WERI-Rb-1 (cell line): ENCODE data around the gene CELSR3.

Source experiments
- DNase-seq: peaks from one replicate; pipeline ENCODE4 v3.0.0-alpha.2; 2020
- H3K27ac ChIP-seq: fragments of 250-450 bp; sonication (Bioruptor Pico); 2 replicates; pipeline ENCODE4 v1.5.1; 2020; ENCODE audit warnings: mild to moderate bottlenecking, moderate library complexity
- H3K27me3 ChIP-seq: fragments of 250-450 bp; sonication (Bioruptor Pico); 2 replicates; pipeline ENCODE4 v1.5.1; 2021; ENCODE audit warnings: mild to moderate bottlenecking, low read depth, moderate library complexity; ENCODE audit not compliant: insufficient read depth, severe bottlenecking
- H3K36me3 ChIP-seq: fragments of 250-450 bp; sonication (Bioruptor Pico); 2 replicates; pipeline ENCODE4 v1.5.1; 2020; ENCODE audit warnings: mild to moderate bottlenecking, moderate library complexity
- H3K4me3 ChIP-seq: 2 replicates; pipeline ENCODE4 v1.5.1; 2011; ENCODE audit warnings: low read depth, mild to moderate bottlenecking, control low read depth, low read length
- H3K9me3 ChIP-seq: fragments of 250-450 bp; sonication (Bioruptor Pico); 2 replicates; pipeline ENCODE4 v1.5.1; 2021; ENCODE audit warnings: mild to moderate bottlenecking, moderate library complexity; ENCODE audit not compliant: severe bottlenecking
- TF ChIP-seq, protein P1 (sequence below): IDR thresholded peaks from 2 replicates; pipeline ENCODE4 v1.5.1; 2011; ENCODE audit warnings: low read depth, mild to moderate bottlenecking, control low read depth, inconsistent platforms, low read length

CELSR3 gene

DNA sequence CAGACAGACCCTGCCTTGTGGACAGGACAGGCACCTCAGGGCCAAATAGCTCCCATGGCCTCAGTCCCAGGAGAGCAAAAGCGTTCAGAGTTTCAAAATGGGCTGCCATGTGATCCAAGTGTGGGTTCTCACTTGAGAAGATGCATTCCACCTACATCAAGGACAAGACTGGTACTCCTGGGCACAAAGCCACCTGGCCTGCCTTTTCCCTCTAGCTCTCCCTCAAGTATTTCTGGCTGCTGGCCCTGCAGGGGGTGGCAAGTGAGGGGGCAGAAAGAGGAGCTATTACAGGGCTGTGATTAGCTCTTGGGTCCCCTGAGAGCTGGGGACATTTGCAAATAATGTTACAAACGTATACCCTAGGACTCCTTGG lies 61.1 kb downstream of the CELSR3 start:
- TF ChIP-seq, protein P1, sequence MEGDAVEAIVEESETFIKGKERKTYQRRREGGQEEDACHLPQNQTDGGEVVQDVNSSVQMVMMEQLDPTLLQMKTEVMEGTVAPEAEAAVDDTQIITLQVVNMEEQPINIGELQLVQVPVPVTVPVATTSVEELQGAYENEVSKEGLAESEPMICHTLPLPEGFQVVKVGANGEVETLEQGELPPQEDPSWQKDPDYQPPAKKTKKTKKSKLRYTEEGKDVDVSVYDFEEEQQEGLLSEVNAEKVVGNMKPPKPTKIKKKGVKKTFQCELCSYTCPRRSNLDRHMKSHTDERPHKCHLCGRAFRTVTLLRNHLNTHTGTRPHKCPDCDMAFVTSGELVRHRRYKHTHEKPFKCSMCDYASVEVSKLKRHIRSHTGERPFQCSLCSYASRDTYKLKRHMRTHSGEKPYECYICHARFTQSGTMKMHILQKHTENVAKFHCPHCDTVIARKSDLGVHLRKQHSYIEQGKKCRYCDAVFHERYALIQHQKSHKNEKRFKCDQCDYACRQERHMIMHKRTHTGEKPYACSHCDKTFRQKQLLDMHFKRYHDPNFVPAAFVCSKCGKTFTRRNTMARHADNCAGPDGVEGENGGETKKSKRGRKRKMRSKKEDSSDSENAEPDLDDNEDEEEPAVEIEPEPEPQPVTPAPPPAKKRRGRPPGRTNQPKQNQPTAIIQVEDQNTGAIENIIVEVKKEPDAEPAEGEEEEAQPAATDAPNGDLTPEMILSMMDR = no peak
- Histone ChIP-seq H3K27ac (no peak overlapping the region), H3K27me3 (no peaks in the 10 kb centered on the region), H3K4me3 (no peak overlapping the region), H3K36me3 (peaks cover 91% of the 10 kb centered on the region), H3K9me3 (no peaks in the 10 kb centered on the region)
- DNase-seq = no peak

DNA sequence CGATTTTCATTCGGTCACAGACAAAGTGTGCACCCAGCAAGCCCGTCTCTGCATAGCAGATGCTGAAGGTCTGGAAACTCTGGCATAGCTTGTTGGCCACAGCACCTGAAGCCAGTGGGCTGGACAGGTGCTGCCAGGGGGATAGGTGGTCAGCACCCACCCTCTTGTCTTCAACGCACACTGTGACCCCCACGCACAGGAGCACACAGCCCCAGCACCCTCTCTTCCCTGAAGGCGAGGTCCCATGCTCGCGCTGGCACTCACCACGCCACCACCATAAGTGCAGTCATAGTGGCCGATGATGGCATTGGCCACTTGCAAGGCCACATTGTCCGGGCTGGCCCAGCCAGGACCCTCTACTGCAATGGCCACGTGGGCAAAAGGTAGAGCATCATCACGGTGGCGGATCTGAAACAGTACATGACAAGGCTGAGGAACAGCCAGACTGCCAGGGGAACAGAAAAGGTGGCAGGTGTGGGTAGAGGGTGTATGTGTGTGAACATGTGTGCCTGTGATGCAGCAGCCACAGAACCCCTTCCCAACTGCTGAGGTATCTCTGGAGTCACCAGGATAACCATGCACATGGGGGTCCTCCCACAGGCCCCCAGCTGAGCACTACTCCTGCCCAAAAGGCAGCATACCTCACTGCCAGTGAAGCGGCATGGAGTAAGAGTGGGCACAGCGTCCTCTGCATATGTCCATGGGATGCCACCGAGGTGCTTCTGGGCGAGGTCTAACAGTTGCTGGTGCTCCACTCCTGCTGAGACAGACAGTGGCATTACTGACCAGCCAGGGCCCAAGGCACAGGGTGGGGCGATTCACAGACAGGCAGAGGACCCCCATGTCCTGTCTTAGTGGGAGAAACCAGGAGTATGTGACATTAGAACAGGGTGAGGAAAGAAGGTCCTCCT lies 61.7 kb downstream of the CELSR3 start:
- TF ChIP-seq, protein P1 = no peak
- H3K9me3 ChIP-seq = no peaks in the 10 kb centered on the region
- no peak for DNase-seq
- no peaks in the 10 kb centered on the region for H3K27me3 ChIP-seq
- no peak overlapping the region for H3K4me3 ChIP-seq
- H3K27ac ChIP-seq = no peak overlapping the region
- peaks cover 84% of the 10 kb centered on the region for H3K36me3 ChIP-seq

DNA sequence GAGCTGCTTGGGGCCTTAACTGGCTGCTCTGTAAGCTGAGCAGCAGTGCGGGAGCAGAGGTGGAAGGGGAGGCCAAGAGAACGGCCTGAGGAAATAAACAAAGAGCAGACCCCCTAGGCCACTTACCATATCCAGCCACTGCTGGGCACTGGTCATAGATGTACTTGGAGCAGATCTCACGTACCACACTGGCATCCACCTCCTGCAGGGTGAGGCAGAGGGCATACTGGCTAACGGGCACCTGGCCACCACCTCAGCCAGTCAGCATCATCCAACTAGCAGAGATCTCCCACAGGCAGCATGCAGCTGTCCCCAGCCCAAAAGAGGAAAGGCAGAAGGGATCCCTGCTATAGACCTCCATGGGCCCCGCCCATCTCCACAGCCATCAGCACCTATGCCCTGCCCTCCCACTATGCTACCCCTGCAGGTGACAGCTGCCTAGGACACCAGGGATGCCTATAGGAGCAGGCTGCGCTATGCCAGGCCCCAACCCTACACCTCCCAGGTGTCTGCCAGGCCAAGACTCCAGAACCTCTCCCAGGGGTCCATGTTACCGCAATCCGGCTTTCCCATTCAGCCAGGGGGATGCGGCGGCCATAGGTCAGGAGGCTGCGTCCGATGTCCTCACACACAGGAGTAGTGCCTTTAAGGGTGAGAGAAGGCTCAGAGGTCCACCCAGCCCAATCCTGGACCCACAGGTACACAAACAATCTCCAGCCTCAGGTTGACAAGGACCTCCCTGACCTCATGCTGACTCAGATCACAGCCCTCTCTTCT lies 63.0 kb downstream of the CELSR3 start:
- Histone ChIP-seq H3K4me3 (no peak overlapping the region), H3K27me3 (no peaks in the 10 kb centered on the region), H3K9me3 (no peaks in the 10 kb centered on the region), H3K36me3 (peaks cover 72% of the 10 kb centered on the region), H3K27ac (no peak overlapping the region)
- DNase-seq = no peak
- TF ChIP-seq, protein P1 = no peak

DNA sequence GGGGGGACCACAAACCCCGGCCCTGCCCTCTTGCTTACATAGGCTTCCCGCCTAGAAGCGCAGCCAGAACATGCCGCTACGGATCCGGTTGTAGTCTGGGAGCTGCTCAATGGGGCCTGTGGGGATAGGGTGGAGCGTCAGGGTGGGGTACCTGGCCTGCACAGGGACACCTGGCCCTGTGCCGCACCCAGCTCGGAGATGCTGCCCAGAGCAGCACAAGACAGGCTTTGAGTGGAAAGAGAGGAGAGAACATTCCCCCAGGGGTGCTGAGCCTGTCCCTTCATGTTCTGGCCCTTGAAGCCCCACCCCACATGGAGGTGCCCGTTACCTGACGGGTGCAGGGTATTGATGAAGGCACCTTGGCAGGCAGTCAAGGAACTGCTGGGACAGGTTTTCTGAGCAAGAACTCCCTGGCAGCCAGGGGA lies 63.6 kb downstream of the CELSR3 start:
- TF ChIP-seq, protein P1 = no peak
- Histone ChIP-seq H3K27me3 (no peaks in the 10 kb centered on the region), H3K9me3 (no peaks in the 10 kb centered on the region), H3K36me3 (peaks cover 66% of the 10 kb centered on the region), H3K27ac (no peak overlapping the region), H3K4me3 (no peak overlapping the region)
- DNase-seq = no peak

DNA sequence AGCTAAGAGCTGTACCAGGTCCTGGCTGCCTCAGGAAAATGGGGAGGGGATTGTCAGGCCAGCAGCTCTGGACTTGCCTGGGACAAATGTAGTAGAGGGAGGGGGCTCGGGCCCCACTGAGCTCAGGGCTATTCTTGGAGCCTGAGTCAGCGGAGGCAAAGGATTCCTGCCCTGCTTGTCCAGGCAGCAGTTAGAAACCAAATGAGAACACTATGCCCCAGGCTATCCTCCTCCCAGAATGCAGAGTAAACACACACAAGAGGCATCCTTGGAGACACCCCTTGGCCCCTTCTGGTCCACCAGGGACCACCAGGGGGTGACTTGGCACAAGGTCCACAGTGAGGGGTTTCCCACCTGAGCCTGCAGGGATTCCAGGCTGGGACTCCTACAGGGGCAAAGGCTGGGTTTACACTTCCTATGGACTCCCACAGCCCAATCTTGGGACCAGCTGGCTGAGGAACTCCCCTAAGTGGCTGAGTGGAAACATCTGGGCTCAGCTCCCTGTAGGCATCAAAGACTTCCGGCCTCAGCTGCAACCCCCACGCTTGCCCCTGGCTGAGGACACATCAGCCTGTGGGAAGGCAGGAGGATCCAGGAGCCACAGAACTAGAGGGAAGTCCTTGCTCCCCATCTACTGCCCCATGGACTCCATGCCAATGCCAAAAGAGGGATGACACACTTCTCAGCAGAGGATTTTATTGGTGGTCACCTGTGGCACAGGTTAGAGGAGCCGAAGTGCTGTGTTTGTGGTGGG lies 64.2 kb downstream of the CELSR3 start:
- H3K27me3 ChIP-seq = no peaks in the 10 kb centered on the region
- DNase-seq = no peak
- H3K4me3 ChIP-seq = no peak overlapping the region
- no peaks in the 10 kb centered on the region for H3K9me3 ChIP-seq
- peaks cover 61% of the 10 kb centered on the region for H3K36me3 ChIP-seq
- no peak overlapping the region for H3K27ac ChIP-seq
- TF ChIP-seq, protein P1 = no peak
